ENCODE data around the gene XXYLT1.

GRCh38 chr3:195160908-195161434 lies 110.0 kb downstream of the XXYLT1 start:
- TF ChIP-seq POLR2AphosphoS5 (IDR thresholded peaks at IDR 0.05) (no peak), CTCF (IDR thresholded peaks at IDR 0.05 in 8 of 11, conservative IDR thresholded peaks at IDR 0.05 in 3 of 11) (no peak), POLR2A (IDR thresholded peaks at IDR 0.05) (no peak)

All from spleen (tissue), 7 donors.